Raji (cell line): ENCODE results near the gene TBX4.

Experiments used
- POLR2A ChIP-seq: IDR thresholded peaks from 2 replicates; pipeline ENCODE4 v1.6.1; 2011; ENCODE audit warnings: low read depth, low read length, control low read depth; ENCODE audit not compliant: insufficient read depth

TBX4 gene

DNA sequence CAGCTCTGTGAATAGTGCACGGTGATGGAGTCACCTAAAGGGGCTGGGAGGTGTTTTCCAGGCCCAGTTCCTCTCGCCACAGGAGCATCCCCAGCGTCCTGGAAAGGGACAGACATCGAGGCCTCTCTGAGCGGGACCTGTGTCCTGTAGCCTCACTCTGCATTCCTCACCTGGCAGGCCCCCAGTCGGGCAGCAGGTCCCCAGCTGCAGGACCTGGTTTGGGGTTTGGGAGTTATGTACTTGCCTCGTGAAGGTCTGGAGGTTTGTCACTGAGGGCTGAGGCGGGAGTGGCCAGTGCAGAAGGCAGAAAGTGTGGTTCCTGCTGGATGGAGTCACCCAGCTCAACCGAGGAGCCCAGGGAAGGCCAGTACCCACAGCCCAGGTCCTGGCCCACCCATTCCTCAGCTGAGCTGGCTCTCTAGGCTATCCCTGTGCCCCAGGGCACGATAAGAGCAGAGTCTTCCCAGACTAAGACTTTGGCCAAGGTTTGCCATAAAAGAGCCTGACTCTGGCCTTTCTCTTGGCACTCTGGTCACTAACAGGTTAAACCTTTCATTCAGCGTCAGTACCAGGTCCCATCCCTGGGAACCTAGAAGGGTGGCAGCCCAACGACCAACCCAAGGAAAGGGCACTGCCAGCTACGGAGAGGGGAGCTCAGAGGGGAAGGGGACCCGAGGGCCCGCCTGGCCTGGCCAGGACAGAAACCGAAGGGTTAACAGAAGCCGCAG, 24.4 kb downstream of the TBX4 start:
- no peak for TF ChIP-seq POLR2A

DNA sequence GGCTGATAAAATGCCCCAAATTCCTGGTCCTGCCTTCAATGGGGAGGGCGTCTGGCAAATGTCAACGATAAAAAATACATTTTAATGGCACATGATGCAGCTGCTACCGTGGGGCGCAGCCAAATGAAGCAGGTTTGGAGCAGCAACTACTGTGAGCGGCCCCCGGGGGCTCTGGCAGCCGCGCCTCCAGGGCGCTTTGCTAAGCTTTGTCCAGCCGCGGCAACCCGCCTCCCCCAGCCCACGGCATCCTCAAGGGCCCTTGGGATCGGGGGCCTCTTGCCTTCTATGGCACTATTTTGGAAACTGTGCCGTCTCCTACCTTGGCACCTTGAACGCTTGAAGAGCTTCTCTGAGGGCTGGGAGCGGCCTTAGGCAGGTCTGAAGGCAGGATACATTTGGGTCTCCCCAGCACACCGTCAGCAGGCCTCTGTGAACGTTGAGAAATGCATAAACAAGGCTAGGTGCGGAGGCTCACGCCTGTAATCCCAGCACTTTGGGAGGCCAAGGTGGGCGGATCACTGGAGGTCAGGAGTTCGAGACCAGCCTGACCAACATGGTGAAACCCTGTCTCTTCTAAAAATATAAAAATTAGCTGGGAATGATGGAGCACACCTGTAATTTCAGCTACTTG, 25.1 kb downstream of the TBX4 start:
- no peak for TF ChIP-seq POLR2A

DNA sequence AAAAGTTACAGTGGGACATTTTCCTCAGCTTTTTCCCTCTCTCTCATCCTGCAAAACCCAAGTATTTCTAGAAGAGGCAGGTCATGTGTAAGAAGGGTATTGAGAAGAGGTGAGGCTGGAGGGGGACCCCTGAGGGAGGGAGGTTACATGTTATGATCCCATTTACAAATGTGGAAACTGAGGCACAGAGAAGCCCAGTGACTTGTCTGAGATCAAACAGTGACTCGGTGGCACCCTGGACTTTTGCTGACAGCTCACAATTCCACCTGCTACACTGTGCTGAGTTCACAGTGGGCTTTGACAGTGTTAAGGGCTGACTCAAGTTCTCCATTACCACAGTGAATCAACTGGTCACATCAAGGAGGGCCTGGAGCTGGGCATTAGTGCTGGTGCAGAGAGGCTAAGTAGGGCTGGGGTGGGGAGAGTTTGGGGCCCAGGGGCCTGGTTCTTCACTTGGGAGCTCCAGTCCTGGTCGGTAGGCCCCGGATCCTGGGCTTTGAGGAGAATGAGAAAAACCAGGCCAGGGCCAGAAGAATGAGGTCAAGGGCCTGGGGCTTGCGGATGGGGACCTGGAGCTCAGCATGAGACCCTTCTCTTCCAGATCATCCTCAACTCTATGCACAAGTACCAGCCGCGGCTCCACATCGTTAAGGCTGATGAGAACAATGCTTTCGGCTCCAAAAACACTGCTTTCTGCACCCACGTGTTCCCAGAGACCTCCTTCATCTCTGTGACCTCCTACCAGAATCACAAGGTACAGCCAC, 26.0 kb downstream of the TBX4 start:
- no peak for TF ChIP-seq POLR2A

DNA sequence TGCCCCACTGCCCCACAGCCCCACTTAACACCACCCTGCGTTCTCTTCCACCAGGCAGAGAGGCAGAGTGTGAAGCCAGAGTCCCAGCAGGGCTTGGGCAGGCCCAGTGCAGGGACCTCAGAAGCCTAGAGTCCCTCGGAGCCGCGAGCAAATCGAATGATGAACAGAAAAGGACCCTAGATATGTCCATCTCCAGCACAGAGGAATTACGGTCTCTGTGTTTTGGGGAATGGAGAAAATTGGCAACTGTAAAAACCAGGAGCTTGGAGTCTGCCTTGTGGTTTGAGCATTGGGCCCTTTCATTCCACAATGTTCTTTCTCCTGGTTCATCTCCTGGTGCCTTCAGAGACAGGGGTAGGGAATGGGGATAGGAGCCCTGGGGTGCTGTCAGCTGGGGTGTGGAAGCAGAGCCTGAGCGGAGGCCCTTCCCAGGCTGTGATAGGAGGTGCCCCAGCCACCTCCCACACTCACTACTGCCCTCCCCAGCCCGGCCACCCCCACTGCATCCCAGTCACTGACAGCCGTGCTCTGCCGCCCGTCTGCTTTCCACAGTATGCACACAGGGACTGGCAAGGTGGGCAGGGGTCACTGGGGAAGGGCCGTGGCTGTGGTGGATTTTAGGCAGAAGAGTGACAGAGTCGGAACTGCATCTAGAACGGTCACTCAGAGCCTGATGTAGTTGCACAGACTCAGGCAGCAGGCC, 26.7 kb downstream of the TBX4 start:
- no peak for TF ChIP-seq POLR2A

DNA sequence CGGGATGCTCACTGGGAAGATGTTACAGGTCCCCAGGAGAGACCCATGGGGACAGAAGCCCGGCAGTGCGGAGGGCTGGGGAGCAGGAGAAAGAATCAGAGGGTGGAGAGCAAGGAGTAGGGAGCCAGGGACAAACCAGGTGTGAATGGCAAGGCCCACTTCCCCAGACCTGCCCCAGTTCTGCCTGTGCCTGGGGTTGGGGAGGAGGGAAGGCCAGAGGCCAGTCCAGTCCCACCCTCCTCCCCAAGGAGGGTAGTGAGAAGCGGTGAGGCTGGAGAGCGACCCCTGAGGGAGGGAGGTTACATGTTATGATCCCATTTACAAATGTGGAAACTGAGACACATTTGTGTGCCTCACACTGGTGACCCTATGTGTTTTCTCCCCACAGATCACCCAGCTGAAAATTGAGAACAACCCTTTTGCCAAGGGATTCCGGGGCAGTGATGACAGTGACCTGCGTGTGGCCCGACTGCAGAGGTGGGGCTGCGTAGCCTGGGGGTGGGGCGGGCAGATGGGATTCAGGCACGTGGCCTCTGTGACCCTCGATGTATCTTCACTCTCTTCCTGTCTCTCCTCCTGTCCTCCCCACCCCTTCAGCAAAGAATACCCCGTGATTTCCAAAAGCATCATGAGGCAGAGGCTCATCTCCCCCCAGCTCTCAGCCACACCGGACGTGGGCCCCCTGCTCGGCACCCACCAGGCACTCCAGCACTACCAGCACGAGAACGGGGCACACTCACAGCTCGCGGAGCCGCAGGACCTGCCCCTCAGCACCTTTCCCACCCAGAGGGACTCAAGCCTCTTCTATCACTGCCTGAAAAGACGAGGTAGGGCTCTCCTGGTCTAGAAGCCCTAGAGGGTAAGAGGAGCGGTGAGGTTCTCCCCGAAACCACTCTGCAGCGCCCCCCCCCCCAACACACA, 27.5 kb downstream of the TBX4 start:
- no peak for TF ChIP-seq POLR2A

DNA sequence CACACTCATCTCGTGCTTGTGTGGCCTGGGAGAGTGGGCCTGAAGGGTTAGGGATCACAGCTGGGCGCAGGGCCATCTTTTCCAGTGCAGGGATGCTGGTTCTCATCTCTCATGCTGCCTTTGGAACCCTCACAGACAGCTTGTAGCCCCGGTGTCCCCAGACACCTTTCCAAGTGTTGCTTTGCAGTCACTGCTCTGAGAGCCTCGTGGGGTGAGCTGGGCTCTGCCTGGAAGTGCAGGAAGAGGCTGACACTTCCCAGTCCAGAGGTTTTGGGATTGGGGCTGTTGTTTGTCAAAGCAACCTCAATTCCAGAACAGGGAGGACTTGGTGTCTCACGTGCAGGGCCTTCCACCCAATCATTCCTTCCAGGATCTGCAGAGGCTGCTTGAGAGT, 28.2 kb downstream of the TBX4 start:
- no peak for TF ChIP-seq POLR2A

DNA sequence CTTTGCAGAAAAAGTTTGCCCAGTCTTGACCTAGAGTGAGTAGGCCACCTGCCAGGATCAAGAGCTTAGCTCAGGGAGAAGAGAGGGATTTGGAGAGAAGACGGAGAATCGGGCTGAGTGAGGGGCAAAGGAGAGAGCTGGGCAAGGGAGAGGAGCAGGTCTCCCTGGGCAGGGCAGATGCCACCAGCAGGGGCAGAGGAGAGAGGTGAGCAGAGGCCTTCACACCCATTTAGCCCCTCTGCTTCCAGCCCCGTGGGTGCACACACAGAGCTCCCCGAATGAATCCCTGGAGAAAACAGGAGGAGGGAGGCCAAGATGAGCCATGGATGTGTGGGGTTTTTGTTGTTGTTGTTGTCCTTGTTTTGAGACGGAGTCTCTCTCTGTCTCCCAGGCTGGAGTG, 29.2 kb downstream of the TBX4 start:
- TF ChIP-seq POLR2A: no peak

DNA sequence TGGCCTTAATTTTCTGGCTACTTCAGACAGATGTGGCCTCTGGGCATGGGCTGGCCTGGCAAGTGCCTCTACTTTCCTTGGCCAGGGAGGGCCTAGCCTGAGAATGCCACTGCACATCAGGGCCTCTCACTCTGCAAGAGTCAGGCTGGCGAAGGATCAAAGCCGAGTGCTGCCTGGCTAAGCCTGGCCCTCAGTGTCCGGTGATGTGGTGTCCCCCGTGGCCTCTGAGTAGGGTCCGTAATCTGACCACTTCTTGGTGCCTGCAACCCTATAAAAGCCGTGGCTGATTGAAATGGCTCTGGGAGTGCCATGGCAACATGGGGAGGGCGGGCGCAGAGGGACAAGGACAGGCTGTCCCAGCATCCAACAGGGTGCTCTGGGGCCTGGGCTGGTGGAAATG, 30.2 kb downstream of the TBX4 start:
- no peak for TF ChIP-seq POLR2A

DNA sequence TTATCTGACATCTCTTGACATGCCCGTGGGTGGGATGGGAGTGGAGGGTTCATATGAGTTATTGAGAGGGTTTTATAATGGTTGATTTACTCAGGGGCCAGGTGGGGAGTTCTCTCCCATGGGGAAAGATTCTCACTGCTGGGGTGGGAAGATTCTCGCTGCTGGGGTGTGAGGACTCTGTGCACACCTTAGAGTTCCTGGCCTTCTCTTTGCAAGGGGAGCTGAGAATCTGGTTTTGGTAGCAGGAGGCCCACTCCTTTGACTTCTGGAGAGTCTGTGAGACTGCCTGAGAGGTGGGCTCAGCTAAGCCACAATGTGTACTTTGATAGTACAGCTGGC, 31.5 kb downstream of the TBX4 start:
- TF ChIP-seq POLR2A: no peak

DNA sequence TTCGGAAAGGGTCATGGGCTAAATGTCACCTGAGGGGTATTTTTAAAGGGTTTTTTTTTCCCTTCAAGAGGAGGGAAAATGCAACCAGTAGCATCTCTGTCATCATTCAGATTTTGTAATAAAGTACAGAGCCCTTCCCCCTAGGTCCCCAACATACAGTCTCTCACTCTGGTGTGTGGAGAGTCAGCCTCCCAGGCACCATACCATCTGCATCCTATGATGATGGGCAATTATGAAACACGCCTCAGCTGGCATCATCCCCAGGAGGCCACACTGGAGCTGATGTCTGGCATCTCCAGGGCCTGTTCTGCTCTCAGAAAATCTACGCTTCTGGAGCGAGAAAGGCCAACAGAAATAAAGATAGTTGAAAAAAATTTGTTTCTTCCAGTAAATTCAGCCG, 32.0 kb downstream of the TBX4 start:
- TF ChIP-seq POLR2A: no peak

DNA sequence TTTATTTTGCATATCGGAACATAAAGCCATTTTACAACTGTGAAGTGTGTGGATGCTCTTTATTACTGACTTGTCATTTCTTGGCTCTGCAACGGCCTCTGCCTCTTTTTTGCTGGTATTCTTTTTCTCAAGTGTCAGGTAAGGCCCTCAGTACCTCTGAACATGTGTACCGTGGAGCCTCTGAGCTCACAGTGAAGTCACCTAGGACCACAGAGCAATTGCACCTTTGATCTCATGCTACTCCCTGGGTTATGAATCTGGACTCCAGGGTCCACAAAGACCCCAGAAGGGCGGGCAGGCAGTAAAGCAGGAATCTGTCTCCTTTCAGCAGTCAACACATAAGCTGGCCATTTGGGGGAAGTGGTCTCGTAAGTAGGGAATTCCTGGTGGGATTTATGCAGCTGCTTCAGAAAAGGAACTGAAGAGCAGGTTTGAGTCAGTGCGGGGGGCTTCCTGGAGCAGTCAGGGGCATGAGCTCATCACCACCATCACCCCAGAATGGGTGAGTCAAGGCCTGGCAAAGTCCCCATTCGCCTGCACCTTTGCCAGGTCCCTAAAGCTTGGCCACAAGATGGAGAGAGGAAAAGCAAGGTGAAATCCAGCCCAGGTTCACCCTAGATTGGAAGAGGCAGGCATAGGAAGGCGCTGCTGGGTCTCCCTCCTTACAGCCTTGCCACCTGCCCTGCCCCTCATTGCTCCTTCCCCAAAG, 33.0 kb downstream of the TBX4 start:
- TF ChIP-seq POLR2A: no peak

DNA sequence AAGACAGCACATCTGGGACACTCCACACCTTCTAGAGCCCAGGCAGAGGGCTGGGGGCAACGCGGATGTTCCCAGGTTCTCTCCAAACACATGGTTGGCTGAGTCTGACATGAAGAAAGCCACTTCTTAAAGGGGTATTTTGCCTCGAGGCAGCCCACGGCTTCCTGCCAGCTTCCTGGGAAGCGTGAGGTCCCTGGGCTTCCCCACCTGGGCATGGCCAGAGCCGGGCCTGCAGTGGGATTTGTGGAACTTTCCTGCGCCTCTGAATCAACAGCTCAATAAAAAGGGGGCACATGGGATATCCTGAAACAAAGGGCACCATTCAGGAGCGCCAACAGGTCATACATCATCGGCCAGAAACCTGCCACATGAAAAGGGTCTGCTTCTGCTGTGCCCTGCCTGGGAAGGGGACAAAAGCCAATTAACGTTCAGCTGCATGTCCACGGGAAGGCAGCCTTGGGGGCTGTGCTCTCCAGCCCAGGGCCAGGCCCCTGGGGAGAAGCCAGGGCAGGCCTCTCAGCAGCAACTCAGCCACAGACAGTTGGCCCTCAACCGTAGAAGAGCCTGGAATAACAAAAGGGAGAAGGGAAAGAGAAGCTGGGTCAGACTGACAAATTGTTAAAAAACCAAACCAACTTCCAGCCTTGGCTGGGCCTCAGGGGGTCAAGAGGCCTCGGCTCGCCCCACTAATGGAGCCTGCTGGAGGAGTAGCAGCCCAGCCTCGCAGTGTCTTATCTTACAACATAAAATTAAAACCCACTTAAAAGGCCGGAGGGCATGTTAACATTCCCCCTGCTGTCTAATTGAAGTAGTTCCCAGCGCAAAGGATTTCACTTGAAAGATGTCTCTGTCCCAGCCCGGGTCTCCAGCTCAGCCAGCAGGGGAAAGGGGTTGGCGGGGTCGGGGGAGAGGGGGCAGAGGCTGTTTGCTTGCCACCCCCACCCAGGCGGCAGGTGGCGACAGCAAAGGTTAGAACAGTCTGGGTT, 34.2 kb downstream of the TBX4 start:
- no peak for TF ChIP-seq POLR2A

DNA sequence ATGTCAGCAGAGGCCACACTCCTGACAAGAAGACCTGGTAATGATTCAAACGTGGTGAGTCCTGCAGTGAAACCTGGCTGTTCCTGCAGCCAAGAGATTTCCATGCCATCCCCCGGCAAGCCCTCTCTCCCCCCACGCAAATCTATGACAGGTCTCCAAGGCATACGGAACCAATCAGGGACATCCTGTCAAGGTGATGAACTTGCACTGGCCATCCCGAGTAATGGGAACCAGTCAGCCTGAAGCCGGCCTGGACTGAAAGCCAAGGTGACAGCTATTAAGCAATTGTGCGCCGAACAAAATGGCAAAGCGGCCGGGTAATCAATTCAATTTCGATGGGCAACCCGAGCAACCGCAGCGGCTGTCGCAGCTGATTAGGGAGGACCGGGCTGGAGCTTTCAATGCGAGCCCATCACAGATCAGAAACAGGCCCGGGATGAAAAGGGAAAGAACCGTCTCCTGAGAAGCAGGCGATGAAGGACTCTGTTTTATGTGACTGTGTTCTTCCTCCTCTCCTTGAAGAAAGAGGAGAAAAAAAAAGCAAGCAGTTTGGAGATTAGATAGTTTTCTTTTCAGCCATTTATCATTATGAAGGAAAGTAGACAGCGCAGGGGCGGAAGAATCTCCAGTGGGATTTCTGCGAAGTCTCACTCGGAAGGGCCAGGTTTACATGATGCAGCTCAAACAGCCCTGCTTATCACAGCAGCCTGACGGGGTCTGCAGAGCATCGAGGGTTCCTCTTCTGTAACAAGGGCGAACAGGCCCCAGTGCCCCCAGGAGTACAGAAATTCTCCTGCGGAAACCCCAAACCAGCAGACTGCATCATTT, 35.2 kb downstream of the TBX4 start:
- TF ChIP-seq POLR2A: no peak
